Fibroblast of lung (primary cell): ENCODE measurements around the gene DLG3. TPM values are rescaled to one million over a fixed set of nuclear protein-coding genes. Genes with fewer than 3 reads are reported as not detected.

Experiments
- DNase-seq, 2 donors: peaks; one replicate each; pipeline versions ENCODE4 v3.0.0 to v3.0.0-alpha.2; 2010; ENCODE audit warnings: low read depth in 2 of 2
- H2AFZ ChIP-seq: 2 replicates; pipeline ENCODE4 v1.5.1; 2012; ENCODE audit warnings: low read length, control low read depth, inconsistent platforms
- H3K27ac ChIP-seq: 2 replicates; pipeline ENCODE4 v1.5.1; 2011; ENCODE audit warnings: low read length, control low read depth; ENCODE audit not compliant: insufficient read depth
- H3K27me3 ChIP-seq: 2 replicates; pipeline ENCODE4 v1.5.1; 2011; ENCODE audit warnings: mild to moderate bottlenecking, low read length; ENCODE audit not compliant: control insufficient read depth, insufficient read depth
- H3K36me3 ChIP-seq: 2 replicates; pipeline ENCODE4 v1.5.1; 2011; ENCODE audit warnings: low read length; ENCODE audit not compliant: control insufficient read depth, insufficient read depth
- H3K4me1 ChIP-seq: 2 replicates; pipeline ENCODE4 v1.5.1; 2011; ENCODE audit warnings: low read length; ENCODE audit not compliant: control insufficient read depth, insufficient read depth; ENCODE audit errors: extremely low read depth
- H3K4me2 ChIP-seq: 2 replicates; pipeline ENCODE4 v1.5.1; 2011; ENCODE audit warnings: low read length, control low read depth; ENCODE audit not compliant: insufficient read depth; ENCODE audit errors: extremely low read depth
- H3K4me3 ChIP-seq, 4 experiments: fragments of 200-600 bp in 1 of 4; sonication (generic) in 1 of 4; replicated peaks in 1 of 4; 2 replicates each; pipeline ENCODE4 v1.5.1; 2011 to 2016; ENCODE audit warnings: low read length in 4 of 4, low read depth in 3 of 4, mild to moderate bottlenecking in 3 of 4, control low read depth in 2 of 4, inconsistent platforms in 1 of 4, mixed read lengths in 1 of 4; ENCODE audit not compliant: insufficient read depth in 1 of 4; ENCODE audit errors: control extremely low read depth in 1 of 4
- H3K79me2 ChIP-seq: 2 replicates; pipeline ENCODE4 v1.5.1; 2012; ENCODE audit warnings: mild to moderate bottlenecking, low read length, inconsistent platforms; ENCODE audit not compliant: control insufficient read depth, insufficient read depth
- H3K9ac ChIP-seq: 2 replicates; pipeline ENCODE4 v1.5.1; 2011; ENCODE audit warnings: mild to moderate bottlenecking, low read length, control low read depth; ENCODE audit not compliant: insufficient read depth
- H3K9me3 ChIP-seq: 2 replicates; pipeline ENCODE4 v1.5.1; 2012; ENCODE audit warnings: low read depth, low read length; ENCODE audit not compliant: control insufficient read depth, insufficient read depth
- H4K20me1 ChIP-seq: 2 replicates; pipeline ENCODE4 v1.5.1; 2011; ENCODE audit warnings: low read length; ENCODE audit not compliant: control insufficient read depth, insufficient read depth; ENCODE audit errors: extremely low read depth
- EZH2 ChIP-seq: IDR thresholded peaks from 2 replicates; pipeline ENCODE4 v1.5.1; 2012; ENCODE audit warnings: low read length, control low read depth, mild to moderate bottlenecking; ENCODE audit errors: missing control alignments
- polyA plus RNA-seq, 2 donors: library from polyadenylated mRNA; depleted of rRNA in 1 of 2; stranded (reverse) in 1 of 2; unstranded in 1 of 2; fragments of >200 nt; gene quantifications; 2 replicates each; pipeline ENCODE4 v1.2.1, GENCODE V29; 2011 to 2012; ENCODE audit warnings: missing spikeins in 1 of 2
- total RNA-seq: library from RNA; depleted of rRNA; stranded (reverse); fragments of >200 nt; gene quantifications from 2 replicates; pipeline ENCODE4 v1.2.1, GENCODE V29; 2014
- TF ChIP-seq, protein P1 (sequence below), 2 donors: IDR thresholded peaks in 1 of 2; conservative IDR thresholded peaks in 1 of 2; 1 replicate in 1 of 2; 2 replicates in 1 of 2; pipeline ENCODE4 v1.5.1; 2011 to 2012; ENCODE audit warnings: low read length in 2 of 2, control low read depth in 1 of 2, inconsistent platforms in 1 of 2, low read depth in 1 of 2, mild to moderate bottlenecking in 1 of 2

Gene DLG3
- total and polyA plus RNA-seq, 2 donors (not counting 1 experiment from before 2014, with no cell fraction given) = 21.0 to 24.6 TPM

DNA sequence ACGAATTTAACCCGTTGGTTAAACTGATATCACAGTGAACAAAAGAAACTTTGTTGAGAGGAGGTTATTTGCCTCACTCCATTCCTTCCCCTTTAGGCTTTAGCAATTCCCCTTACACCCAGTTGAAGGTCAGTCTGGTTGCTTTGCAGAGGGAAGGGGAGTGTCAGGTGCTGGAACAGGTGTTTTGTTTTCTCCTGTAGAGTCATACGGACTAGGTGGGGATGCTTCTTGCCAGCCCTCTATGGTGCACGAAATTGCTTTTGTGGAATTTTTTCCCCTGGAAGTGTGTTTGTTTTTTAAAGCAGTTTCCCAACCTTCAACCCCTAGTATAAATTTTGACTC lies 33.1 kb downstream of the DLG3 start:
- no peak overlapping the region for H3K9ac ChIP-seq
- H3K27ac ChIP-seq = peak overlapping the region; percentile 89
- H3K36me3 ChIP-seq = no peaks in the 10 kb centered on the region
- H2AFZ ChIP-seq = no peak overlapping the region
- no peaks in the 10 kb centered on the region for H3K27me3 ChIP-seq
- no peaks in the 10 kb centered on the region for H3K9me3 ChIP-seq
- peaks cover 23% of the 10 kb centered on the region for H3K4me1 ChIP-seq
- DNase-seq = no peak
- H3K4me2 ChIP-seq = peak overlapping the region; percentile 78
- TF ChIP-seq, protein P1, sequence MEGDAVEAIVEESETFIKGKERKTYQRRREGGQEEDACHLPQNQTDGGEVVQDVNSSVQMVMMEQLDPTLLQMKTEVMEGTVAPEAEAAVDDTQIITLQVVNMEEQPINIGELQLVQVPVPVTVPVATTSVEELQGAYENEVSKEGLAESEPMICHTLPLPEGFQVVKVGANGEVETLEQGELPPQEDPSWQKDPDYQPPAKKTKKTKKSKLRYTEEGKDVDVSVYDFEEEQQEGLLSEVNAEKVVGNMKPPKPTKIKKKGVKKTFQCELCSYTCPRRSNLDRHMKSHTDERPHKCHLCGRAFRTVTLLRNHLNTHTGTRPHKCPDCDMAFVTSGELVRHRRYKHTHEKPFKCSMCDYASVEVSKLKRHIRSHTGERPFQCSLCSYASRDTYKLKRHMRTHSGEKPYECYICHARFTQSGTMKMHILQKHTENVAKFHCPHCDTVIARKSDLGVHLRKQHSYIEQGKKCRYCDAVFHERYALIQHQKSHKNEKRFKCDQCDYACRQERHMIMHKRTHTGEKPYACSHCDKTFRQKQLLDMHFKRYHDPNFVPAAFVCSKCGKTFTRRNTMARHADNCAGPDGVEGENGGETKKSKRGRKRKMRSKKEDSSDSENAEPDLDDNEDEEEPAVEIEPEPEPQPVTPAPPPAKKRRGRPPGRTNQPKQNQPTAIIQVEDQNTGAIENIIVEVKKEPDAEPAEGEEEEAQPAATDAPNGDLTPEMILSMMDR (conservative IDR thresholded peaks at IDR 0.05 in 1 of 2, IDR thresholded peaks at IDR 0.05 in 1 of 2; ENCODE audit: low read depth in 1 of 2, low read length in 2 of 2) = no peak
- no peak for TF ChIP-seq EZH2
- no peaks in the 10 kb centered on the region for H4K20me1 ChIP-seq
- peak overlapping the region in 1 of 4 experiments; percentile 17 for H3K4me3 ChIP-seq
- H3K79me2 ChIP-seq = no peaks in the 10 kb centered on the region

- H3K79me2 ChIP-seq = no peaks in the 10 kb centered on the region
- no peaks in the 10 kb centered on the region for H4K20me1 ChIP-seq
- H3K27ac ChIP-seq = peak overlapping the region; percentile 89
- TF ChIP-seq, protein P1 (conservative IDR thresholded peaks at IDR 0.05 in 1 of 2, IDR thresholded peaks at IDR 0.05 in 1 of 2; ENCODE audit: low read depth in 1 of 2, low read length in 2 of 2) = no peak
- TF ChIP-seq EZH2 = no peak
- peaks cover 23% of the 10 kb centered on the region for H3K4me1 ChIP-seq
- no peaks in the 10 kb centered on the region for H3K36me3 ChIP-seq
- no peaks in the 10 kb centered on the region for H3K27me3 ChIP-seq
- peak overlapping the region; percentile 45 for H3K9ac ChIP-seq
- H3K9me3 ChIP-seq = no peaks in the 10 kb centered on the region
- peak overlapping the region; percentile 78 for H3K4me2 ChIP-seq
- H3K4me3 ChIP-seq = peak overlapping the region in 2 of 4 experiments; percentile 16 to 40
- H2AFZ ChIP-seq = no peak overlapping the region
- peak; percentile 2 to 26 for DNase-seq
Observed at GRCh38 chrX:70478526-70479245, 34.1 kb downstream of the DLG3 start.

DNA sequence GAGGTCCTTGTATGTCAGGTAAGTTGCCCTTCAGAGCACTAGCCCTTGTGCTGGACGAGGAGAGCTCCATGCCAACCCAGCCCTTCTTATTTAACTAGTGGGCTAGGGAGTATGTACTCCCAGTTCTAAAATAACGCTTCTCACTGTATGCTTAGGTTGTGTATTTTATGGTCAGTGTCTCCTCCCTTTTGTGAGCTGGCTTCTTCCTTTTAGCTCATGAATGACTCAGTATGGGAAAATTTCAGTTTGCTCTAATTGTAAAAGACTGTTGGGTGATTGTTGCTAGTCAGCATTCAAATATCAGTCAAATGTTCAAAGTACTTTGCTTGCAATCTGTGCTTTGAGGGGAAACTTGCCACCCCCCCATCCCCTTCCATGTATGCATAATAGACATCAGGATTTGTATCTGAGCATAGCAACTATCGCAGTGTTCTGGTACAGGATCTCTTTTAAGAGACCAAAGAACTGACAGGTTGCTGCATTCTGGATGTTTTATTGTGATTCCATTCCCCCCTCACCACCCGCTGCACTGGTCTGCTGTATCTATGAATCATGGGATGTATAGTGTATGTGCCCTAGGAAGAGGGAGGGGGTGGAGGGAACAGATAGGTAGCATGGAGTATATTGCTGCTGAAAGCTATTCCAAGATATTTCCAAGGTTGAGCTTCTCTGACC lies 34.7 kb downstream of the DLG3 start:
- Histone ChIP-seq H3K4me2 (peak overlapping the region; percentile 78), H4K20me1 (no peaks in the 10 kb centered on the region), H3K4me1 (peaks cover 23% of the 10 kb centered on the region), H3K36me3 (no peaks in the 10 kb centered on the region), H3K27ac (peak overlapping the region; percentile 89), H3K4me3 (peak overlapping the region in 2 of 4 experiments; percentile 16 to 40), H3K9me3 (no peaks in the 10 kb centered on the region), H2AFZ (no peak overlapping the region), H3K9ac (peak overlapping the region; percentile 45), H3K27me3 (no peaks in the 10 kb centered on the region), H3K79me2 (no peaks in the 10 kb centered on the region)
- DNase-seq = peak; percentile 74 to 76
- TF ChIP-seq, protein P1 (conservative IDR thresholded peaks at IDR 0.05 in 1 of 2, IDR thresholded peaks at IDR 0.05 in 1 of 2; ENCODE audit: low read depth in 1 of 2, low read length in 2 of 2) = no peak
- no peak for TF ChIP-seq EZH2
